ENCODE measurements around the gene CSNK1G1.
A peak's percentile ranks its signal among the peaks of the same experiment; 100 is the strongest.

Gene CSNK1G1

GRCh38 chr15:64144192-64144564, 211.8 kb downstream of the CSNK1G1 start:
- TF ChIP-seq, protein P1, sequence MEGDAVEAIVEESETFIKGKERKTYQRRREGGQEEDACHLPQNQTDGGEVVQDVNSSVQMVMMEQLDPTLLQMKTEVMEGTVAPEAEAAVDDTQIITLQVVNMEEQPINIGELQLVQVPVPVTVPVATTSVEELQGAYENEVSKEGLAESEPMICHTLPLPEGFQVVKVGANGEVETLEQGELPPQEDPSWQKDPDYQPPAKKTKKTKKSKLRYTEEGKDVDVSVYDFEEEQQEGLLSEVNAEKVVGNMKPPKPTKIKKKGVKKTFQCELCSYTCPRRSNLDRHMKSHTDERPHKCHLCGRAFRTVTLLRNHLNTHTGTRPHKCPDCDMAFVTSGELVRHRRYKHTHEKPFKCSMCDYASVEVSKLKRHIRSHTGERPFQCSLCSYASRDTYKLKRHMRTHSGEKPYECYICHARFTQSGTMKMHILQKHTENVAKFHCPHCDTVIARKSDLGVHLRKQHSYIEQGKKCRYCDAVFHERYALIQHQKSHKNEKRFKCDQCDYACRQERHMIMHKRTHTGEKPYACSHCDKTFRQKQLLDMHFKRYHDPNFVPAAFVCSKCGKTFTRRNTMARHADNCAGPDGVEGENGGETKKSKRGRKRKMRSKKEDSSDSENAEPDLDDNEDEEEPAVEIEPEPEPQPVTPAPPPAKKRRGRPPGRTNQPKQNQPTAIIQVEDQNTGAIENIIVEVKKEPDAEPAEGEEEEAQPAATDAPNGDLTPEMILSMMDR (IDR thresholded peaks at IDR 0.05; ENCODE audit: insufficient read depth, low read length, poor library complexity, severe bottlenecking) = no peak
- DNase-seq (ENCODE audit: extremely low read depth, insufficient read length) = no peak
- Histone ChIP-seq H3K4me3 (replicated peaks; ENCODE audit: low read depth, low read length) (peak overlapping the region; percentile 2; the same call in 1 of the 2 replicates), H3K36me3 (ENCODE audit: control insufficient read depth, insufficient read depth, low read length) (peaks cover 3% of the 10 kb centered on the region), H3K27me3 (replicated peaks; ENCODE audit: control insufficient read depth, insufficient read depth, low read length) (no peaks in the 10 kb centered on the region)

DNA sequence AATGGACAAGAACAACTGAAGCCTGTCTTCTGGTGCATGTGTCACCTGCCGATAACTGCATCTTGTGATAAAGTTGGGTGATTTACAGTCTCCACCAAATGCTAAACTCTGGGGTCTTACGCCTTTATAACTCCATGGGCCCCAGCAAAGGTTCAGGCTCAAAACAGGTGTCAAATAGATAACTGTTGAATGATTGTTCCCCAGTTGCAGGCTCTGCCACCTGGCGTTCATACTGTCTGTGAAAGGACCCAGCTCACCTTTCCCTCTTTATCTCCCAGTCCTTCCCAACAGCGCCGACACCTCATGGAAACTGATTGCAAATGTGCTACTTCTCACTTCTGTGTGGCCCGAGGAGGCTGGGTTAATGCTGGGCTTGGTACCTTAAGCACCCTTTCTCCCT, 212.7 kb downstream of the CSNK1G1 start:
- no peak overlapping the region for H3K4me3 ChIP-seq (replicated peaks; ENCODE audit: low read depth, low read length)
- no peak for DNase-seq (ENCODE audit: extremely low read depth, insufficient read length)
- TF ChIP-seq, protein P1 (IDR thresholded peaks at IDR 0.05; ENCODE audit: insufficient read depth, low read length, poor library complexity, severe bottlenecking) = no peak
- peaks cover 8% of the 10 kb centered on the region for H3K36me3 ChIP-seq (ENCODE audit: control insufficient read depth, insufficient read depth, low read length)
- H3K27me3 ChIP-seq (replicated peaks; ENCODE audit: control insufficient read depth, insufficient read depth, low read length) = no peaks in the 10 kb centered on the region

GRCh38 chr15:64141798-64142512, 214.0 kb downstream of the CSNK1G1 start:
- no peak for DNase-seq (ENCODE audit: extremely low read depth, insufficient read length)
- Histone ChIP-seq H3K4me3 (replicated peaks; ENCODE audit: low read depth, low read length) (no peak overlapping the region), H3K27me3 (replicated peaks; ENCODE audit: control insufficient read depth, insufficient read depth, low read length) (no peaks in the 10 kb centered on the region), H3K36me3 (ENCODE audit: control insufficient read depth, insufficient read depth, low read length) (peaks cover 13% of the 10 kb centered on the region)
- TF ChIP-seq, protein P1 (IDR thresholded peaks at IDR 0.05; ENCODE audit: insufficient read depth, low read length, poor library complexity, severe bottlenecking) = no peak

- Histone ChIP-seq H3K36me3 (ENCODE audit: control insufficient read depth, insufficient read depth, low read length) (peaks cover 34% of the 10 kb centered on the region), H3K27me3 (replicated peaks; ENCODE audit: control insufficient read depth, insufficient read depth, low read length) (no peaks in the 10 kb centered on the region), H3K4me3 (replicated peaks; ENCODE audit: low read depth, low read length) (no peak overlapping the region)
- DNase-seq (ENCODE audit: extremely low read depth, insufficient read length) = no peak
- TF ChIP-seq, protein P1 (IDR thresholded peaks at IDR 0.05; ENCODE audit: insufficient read depth, low read length, poor library complexity, severe bottlenecking) = no peak
These were observed 217.5 kb downstream of the CSNK1G1 start for GRCh38 chr15:64138331-64138941.

DNA sequence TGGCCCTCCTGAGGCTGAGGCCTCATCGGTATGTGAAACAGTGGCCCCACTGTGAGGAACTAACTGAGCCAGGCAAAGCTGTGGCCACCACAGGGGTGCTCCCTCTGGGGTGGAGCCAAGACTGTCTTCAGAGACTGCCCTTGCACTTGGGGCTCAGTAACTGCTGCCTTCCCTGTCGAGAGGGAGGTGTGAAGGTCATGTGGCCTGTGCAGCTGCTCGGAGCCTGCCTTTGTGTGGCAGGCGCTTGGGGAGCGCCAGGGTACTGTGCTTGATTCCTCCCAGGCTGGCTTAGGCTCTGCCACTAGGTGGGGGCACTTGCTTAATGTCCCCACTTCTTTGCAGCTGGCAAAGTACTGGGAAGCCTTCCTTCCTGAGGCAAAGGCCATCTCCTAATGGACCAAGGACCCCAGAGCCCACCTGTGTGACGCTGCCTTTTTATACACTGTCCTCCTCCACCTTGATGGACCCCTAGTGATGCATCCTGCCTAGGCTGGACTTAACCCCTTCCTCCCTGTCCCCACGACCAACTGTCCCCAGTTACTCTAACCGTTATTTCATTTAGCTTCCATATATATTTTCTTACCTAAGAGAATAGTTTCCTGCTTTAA, 218.6 kb downstream of the CSNK1G1 start:
- no peaks in the 10 kb centered on the region for H3K27me3 ChIP-seq (replicated peaks; ENCODE audit: control insufficient read depth, insufficient read depth, low read length)
- peaks cover 43% of the 10 kb centered on the region for H3K36me3 ChIP-seq (ENCODE audit: control insufficient read depth, insufficient read depth, low read length)
- TF ChIP-seq, protein P1 (IDR thresholded peaks at IDR 0.05; ENCODE audit: insufficient read depth, low read length, poor library complexity, severe bottlenecking) = no peak
- no peak for DNase-seq (ENCODE audit: extremely low read depth, insufficient read length)
- no peak overlapping the region for H3K4me3 ChIP-seq (replicated peaks; ENCODE audit: low read depth, low read length)

Data from GM06990 (cell line).